ENCODE data around the gene TRIM9.

- TF ChIP-seq CTCF (IDR thresholded peaks at IDR 0.05): no peak
- no peak for TF ChIP-seq POLR2A (IDR thresholded peaks at IDR 0.05)
Measured at GRCh38 chr14:50932592-50933495, 162.1 kb downstream of the TRIM9 start.

Data from right lobe of liver (tissue), 4 donors.